Esophagus (tissue), 2 donors: Measurements from ENCODE around the gene TMEM86B. TPM values are rescaled to one million over a fixed set of nuclear protein-coding genes. Genes with fewer than 3 reads are reported as not detected.

Experiments used
- H3K27ac ChIP-seq, 2 donors: one replicate each; pipeline ENCODE4 v1.5.1; 2013; ENCODE audit warnings: low read depth in 2 of 2, mild to moderate bottlenecking in 2 of 2, inconsistent platforms in 1 of 2, low read length in 1 of 2, moderate library complexity in 1 of 2
- H3K27me3 ChIP-seq, 2 donors: one replicate each; pipeline ENCODE4 v1.6.1; 2013; ENCODE audit warnings: low read length in 2 of 2, control low read depth in 1 of 2, mild to moderate bottlenecking in 1 of 2; ENCODE audit not compliant: insufficient read depth in 2 of 2, control insufficient read depth in 1 of 2
- H3K36me3 ChIP-seq, 2 donors: one replicate each; pipeline ENCODE4 v1.6.1; 2013; ENCODE audit warnings: low read length in 1 of 2; ENCODE audit not compliant: control insufficient read depth in 2 of 2, insufficient read depth in 2 of 2
- H3K4me1 ChIP-seq, 2 donors: one replicate each; pipeline ENCODE4 v1.6.1; 2013; ENCODE audit warnings: low read length in 1 of 2; ENCODE audit not compliant: control insufficient read depth in 2 of 2, insufficient read depth in 2 of 2
- H3K4me3 ChIP-seq, 2 donors: one replicate each; pipeline ENCODE4 v1.5.1; 2013; ENCODE audit warnings: low read length in 2 of 2, mild to moderate bottlenecking in 2 of 2, low read depth in 1 of 2, moderate library complexity in 1 of 2
- H3K9me3 ChIP-seq, 2 donors: one replicate each; pipeline ENCODE4 v1.6.1; 2013; ENCODE audit warnings: mild to moderate bottlenecking in 2 of 2, low read depth in 1 of 2, low read length in 1 of 2, moderate library complexity in 1 of 2; ENCODE audit not compliant: control insufficient read depth in 2 of 2, insufficient read depth in 1 of 2
- WGBS, 2 donors: extraction: QIAGEN DNeasy Blood & Tissue Kit; methylation state at CpG; one replicate each; pipeline ENCODE4 v1.1.7; 2013; 5-methylcytosine and 5-hydroxymethylcytosine counted together
- polyA plus RNA-seq, 2 donors: library from polyadenylated mRNA; stranded (reverse); fragments of 200-250 nt; gene quantifications; one replicate each; pipeline ENCODE4 v1.2.3, GENCODE V29; 2013
- donor health status: healthy with polysubstance abuse.
- donor health status: Bipolar disorder and iron deficiency.

The TMEM86B gene
- polyA plus RNA-seq, 2 donors, result 2.3 to 6.0 TPM

GRCh38 chr19:55189403-55189835, 39.1 kb downstream of the TMEM86B start:
- H3K27ac ChIP-seq, result peak overlapping the region in 1 of 2 donors; percentile 64
- no peak overlapping the region for H3K4me3 ChIP-seq
- no peaks in the 10 kb centered on the region for H3K4me1 ChIP-seq
- H3K27me3 ChIP-seq, result no peaks in the 10 kb centered on the region
- WGBS, 2 donors, result 37 to 54% methylated on average over 15 of the region's 15 CpGs
- no peaks in the 10 kb centered on the region for H3K9me3 ChIP-seq
- H3K36me3 ChIP-seq, result no peaks in the 10 kb centered on the region

- Histone ChIP-seq H3K4me3 (no peak overlapping the region), H3K27ac (peak overlapping the region; percentile 17 to 75), H3K27me3 (no peaks in the 10 kb centered on the region), H3K4me1 (no peaks in the 10 kb centered on the region), H3K9me3 (no peaks in the 10 kb centered on the region), H3K36me3 (no peaks in the 10 kb centered on the region)
- 50 to 55% methylated on average over 8 of the region's 8 CpGs for WGBS, 2 donors
These were observed 39.9 kb downstream of the TMEM86B start for GRCh38 chr19:55188625-55189024.

- H3K27me3 ChIP-seq, result peaks cover 0 to 3% of the 10 kb centered on the region in 2 donors
- H3K4me1 ChIP-seq, result no peaks in the 10 kb centered on the region
- no peaks in the 10 kb centered on the region for H3K36me3 ChIP-seq
- no peak overlapping the region for H3K4me3 ChIP-seq
- 81 to 83% methylated on average over 12 of the region's 12 CpGs for WGBS, 2 donors
- no peak overlapping the region for H3K27ac ChIP-seq
- peaks cover 0 to 6% of the 10 kb centered on the region in 2 donors for H3K9me3 ChIP-seq
These were observed 42.5 kb downstream of the TMEM86B start for GRCh38 chr19:55186080-55186479.

- Histone ChIP-seq H3K27ac (no peak overlapping the region), H3K9me3 (peaks cover 0 to 12% of the 10 kb centered on the region in 2 donors), H3K4me3 (no peak overlapping the region), H3K4me1 (peaks cover 9 to 11% of the 10 kb centered on the region in 2 donors), H3K27me3 (peaks cover 0 to 10% of the 10 kb centered on the region in 2 donors), H3K36me3 (no peaks in the 10 kb centered on the region)
- 73 to 78% methylated on average over 20 of the region's 20 CpGs for WGBS, 2 donors
These were observed 46.8 kb downstream of the TMEM86B start for GRCh38 chr19:55181740-55182139.

- WGBS, 2 donors, result 3% methylated on average over 53 to 68 of the region's 68 CpGs
- H3K27me3 ChIP-seq, result peaks cover 0 to 10% of the 10 kb centered on the region in 2 donors
- no peak within 1 kb of the TSS for H3K27ac ChIP-seq
- peak within 1 kb of the TSS in 1 of 2 donors; percentile 8 for H3K4me3 ChIP-seq
- no peaks in the 10 kb centered on the region for H3K36me3 ChIP-seq
- H3K4me1 ChIP-seq, result peaks cover 9 to 11% of the 10 kb centered on the region in 2 donors
- H3K9me3 ChIP-seq, result peaks cover 0 to 12% of the 10 kb centered on the region in 2 donors
These were observed 48.7 kb downstream of the TMEM86B start, which contains the start of gene SYT5 for GRCh38 chr19:55179606-55180484. SYT5 (minus strand) TSS chr19:55180289; CDS start chr19:55179041, 1,248 bp downstream.

GRCh38 chr19:55178781-55179599, 49.6 kb downstream of the TMEM86B start:
- H3K4me3 ChIP-seq, result peak overlapping the region in 1 of 2 donors; percentile 8
- WGBS, 2 donors, result 5 to 6% methylated on average over 58 to 61 of the region's 61 CpGs
- H3K27me3 ChIP-seq, result peaks cover 0 to 13% of the 10 kb centered on the region in 2 donors
- peaks cover 0 to 12% of the 10 kb centered on the region in 2 donors for H3K9me3 ChIP-seq
- peaks cover 9 to 11% of the 10 kb centered on the region in 2 donors for H3K4me1 ChIP-seq
- no peak overlapping the region for H3K27ac ChIP-seq
- H3K36me3 ChIP-seq, result no peaks in the 10 kb centered on the region

Other genes starting within 250 kb of the TMEM86B start
- gene GP6, start 190.5 kb downstream of the TMEM86B start, polyA plus RNA-seq, result 1 to 10 TPM in 1 of 2 donors, under 1 TPM in 1; 0.45 to 1.6 TPM
- gene RDH13, start 165.6 kb downstream of the TMEM86B start, polyA plus RNA-seq, result 10 to 100 TPM; 32.5 to 60.6 TPM
- 1,000 to 10,000 TPM in 1 of 2 donors, 100 to 1,000 TPM in 1; 578 to 1,427 TPM for gene EPS8L1, start 152.9 kb downstream of the TMEM86B start, polyA plus RNA-seq
- gene PPP1R12C, start 111.1 kb downstream of the TMEM86B start, polyA plus RNA-seq, result 100 to 1,000 TPM in 1 of 2 donors, 10 to 100 TPM in 1; 77.7 to 100 TPM
- 10 to 100 TPM in 1 of 2 donors, 1 to 10 TPM in 1; 6.1 to 10.9 TPM for gene TNNT1, start 79.6 kb downstream of the TMEM86B start, polyA plus RNA-seq
- 1 to 10 TPM; 1.0 to 2.6 TPM for gene TNNI3, start 71.0 kb downstream of the TMEM86B start, polyA plus RNA-seq
- gene DNAAF3, start 62.1 kb downstream of the TMEM86B start, polyA plus RNA-seq, result 1 to 10 TPM in 1 of 2 donors, under 1 TPM in 1; 0.44 to 1.1 TPM
- under 1 TPM in 1 of 2 donors, not detected in 1; 0.05 TPM for gene SYT5, start 48.5 kb downstream of the TMEM86B start, polyA plus RNA-seq
- under 1 TPM; 0.10 to 0.19 TPM for gene PTPRH, start 19.3 kb downstream of the TMEM86B start, polyA plus RNA-seq
- 10 to 100 TPM; 29.8 to 30.6 TPM for gene PPP6R1, start 30.3 kb upstream of the TMEM86B start, polyA plus RNA-seq
- 10 to 100 TPM; 30.9 to 44.9 TPM for gene HSPBP1, start 51.3 kb upstream of the TMEM86B start, polyA plus RNA-seq
- 1 to 10 TPM in 1 of 2 donors, under 1 TPM in 1; 0.96 to 1.0 TPM for gene BRSK1, start 55.2 kb upstream of the TMEM86B start, polyA plus RNA-seq
- under 1 TPM in 1 of 2 donors, not detected in 1; 0.12 TPM for gene TMEM150B, start 96.6 kb upstream of the TMEM86B start, polyA plus RNA-seq
- gene KMT5C, start 111.1 kb upstream of the TMEM86B start, polyA plus RNA-seq, result 1 to 10 TPM; 5.0 to 9.4 TPM
- under 1 TPM; 0.48 to 0.53 TPM for gene COX6B2, start 126.0 kb upstream of the TMEM86B start, polyA plus RNA-seq
- gene GARIN5B, start 134.5 kb upstream of the TMEM86B start, polyA plus RNA-seq, result not detected
- under 1 TPM; 0.47 to 0.51 TPM for gene IL11, start 141.7 kb upstream of the TMEM86B start, polyA plus RNA-seq
- gene TMEM190, start 148.1 kb upstream of the TMEM86B start, polyA plus RNA-seq, result not detected
- under 1 TPM; 0.49 to 0.98 TPM for gene TMEM238, start 155.5 kb upstream of the TMEM86B start, polyA plus RNA-seq
- 1,000 to 10,000 TPM; 2,179 to 2,435 TPM for gene RPL28, start 157.2 kb upstream of the TMEM86B start, polyA plus RNA-seq
- 10 to 100 TPM; 12.8 to 24.1 TPM for gene UBE2S, start 179.0 kb upstream of the TMEM86B start, polyA plus RNA-seq
- gene SHISA7, start 214.5 kb upstream of the TMEM86B start, polyA plus RNA-seq, result under 1 TPM in 1 of 2 donors, not detected in 1; 0.01 TPM
- gene ISOC2, start 232.9 kb upstream of the TMEM86B start, polyA plus RNA-seq, result 10 to 100 TPM; 38.6 to 95.2 TPM
- gene C19orf85, start 236.0 kb upstream of the TMEM86B start, polyA plus RNA-seq, result under 1 TPM in 1 of 2 donors, not detected in 1; 0.04 TPM
- gene ZNF628, start 247.9 kb upstream of the TMEM86B start, polyA plus RNA-seq, result 1 to 10 TPM; 3.8 to 7.0 TPM